Activated CD8-positive, alpha-beta T cell treated with anti-CD3 and anti-CD28 coated beads for 36 hours (primary cell): ENCODE data around the gene SYNDIG1L. TPM values are rescaled to one million over a fixed set of nuclear protein-coding genes. Genes with fewer than 3 reads are reported as not detected.
"Not testable (repeated sequence)": the region's sequence is repeated elsewhere in the genome, so short reads cannot be mapped to it uniquely, and the experiment has no call there.

Source experiments
- ATAC-seq: fragments of 200-7000 bp; cut with Tn5 transposase; one replicate; pipeline ENCODE4 v1.10.0; 2021; ENCODE audit warnings: mild to moderate bottlenecking, moderate library complexity
- CTCF ChIA-PET: fragments of 350-600 bp; sonication (Branson Sonifier 250); formaldehyde crosslinking; loops from one replicate; lab custom pipeline; 2021; ENCODE audit warnings: antibody characterized with exemption; lab: Charles Lee
- POLR2A ChIA-PET: fragments of 350-600 bp; sonication (Branson Sonifier 250); formaldehyde crosslinking; loops from one replicate; lab custom pipeline; 2021; ENCODE audit warnings: antibody characterized with exemption; lab: Charles Lee
- DNase-seq: peaks from one replicate; pipeline ENCODE4 v3.0.0-alpha.2; 2020
- H3K27ac Mint-ChIP-seq: one replicate; pipeline ENCODE4 v1.8.0; 2021; ENCODE audit warnings: mild to moderate bottlenecking, mixed read lengths
- H3K27me3 Mint-ChIP-seq: one replicate; pipeline ENCODE4 v1.8.0; 2021; ENCODE audit warnings: mixed read lengths
- H3K36me3 Mint-ChIP-seq: one replicate; pipeline ENCODE4 v1.8.0; 2021; ENCODE audit warnings: low read depth, mixed read lengths
- H3K4me1 Mint-ChIP-seq: one replicate; pipeline ENCODE4 v1.8.0; 2021; ENCODE audit warnings: low read depth, mixed read lengths
- H3K4me3 Mint-ChIP-seq: one replicate; pipeline ENCODE4 v1.8.0; 2021; ENCODE audit warnings: mild to moderate bottlenecking, moderate library complexity, mixed read lengths
- H3K9me3 Mint-ChIP-seq: one replicate; pipeline ENCODE4 v1.8.0; 2021; ENCODE audit warnings: mixed read lengths
- intact Hi-C: fragments of 100-400 bp; cut with micrococcal nuclease; formaldehyde crosslinking; loops from one replicate; pipeline ENCODE4 v1.10.0; 2022
- total RNA-seq, 2 experiments: library from RNA; stranded (reverse); gene quantifications; one replicate each; pipeline ENCODE4 v1.2.3, GENCODE V29; 2021
- TF ChIP-seq, protein P1 (sequence below): fragments of 200-600 bp; IDR thresholded peaks from one replicate; pipeline ENCODE4 v1.8.0; 2022; ENCODE audit warnings: antibody characterized with exemption, mild to moderate bottlenecking

The SYNDIG1L gene
- total RNA-seq, 2 experiments from 2014 or later: not detected

DNA sequence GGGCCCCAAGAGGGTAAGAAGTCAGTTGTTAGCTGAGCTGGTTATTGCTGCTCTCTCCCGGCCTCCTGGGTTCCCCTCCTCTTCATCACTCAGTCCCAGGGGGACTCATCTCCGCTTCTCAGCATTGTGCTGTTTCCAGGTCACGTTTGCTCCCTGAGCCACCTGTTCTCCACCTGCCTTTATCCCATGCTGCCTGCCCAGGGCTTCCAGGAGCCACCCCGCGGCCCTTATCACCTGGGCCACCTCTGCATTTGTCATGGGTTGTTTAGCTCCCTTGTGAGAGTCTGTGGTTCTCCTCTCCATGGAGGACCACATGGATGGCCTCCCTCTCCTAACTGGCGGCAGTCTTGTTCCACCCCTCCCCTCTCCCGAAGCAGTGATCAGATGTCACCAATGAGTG, 36.0 kb downstream of the SYNDIG1L start:
- CTCF ChIA-PET: no interaction called here
- H3K4me1 Mint-ChIP-seq: no peaks in the 10 kb centered on the region
- no peak for ATAC-seq
- intact Hi-C loops: no loop called here
- H3K27me3 Mint-ChIP-seq: no peaks in the 10 kb centered on the region
- H3K9me3 Mint-ChIP-seq: no peaks in the 10 kb centered on the region
- H3K4me3 Mint-ChIP-seq: no peak overlapping the region
- POLR2A ChIA-PET: no interaction called here
- no peak for DNase-seq
- no peaks in the 10 kb centered on the region for H3K36me3 Mint-ChIP-seq
- TF ChIP-seq, protein P1, sequence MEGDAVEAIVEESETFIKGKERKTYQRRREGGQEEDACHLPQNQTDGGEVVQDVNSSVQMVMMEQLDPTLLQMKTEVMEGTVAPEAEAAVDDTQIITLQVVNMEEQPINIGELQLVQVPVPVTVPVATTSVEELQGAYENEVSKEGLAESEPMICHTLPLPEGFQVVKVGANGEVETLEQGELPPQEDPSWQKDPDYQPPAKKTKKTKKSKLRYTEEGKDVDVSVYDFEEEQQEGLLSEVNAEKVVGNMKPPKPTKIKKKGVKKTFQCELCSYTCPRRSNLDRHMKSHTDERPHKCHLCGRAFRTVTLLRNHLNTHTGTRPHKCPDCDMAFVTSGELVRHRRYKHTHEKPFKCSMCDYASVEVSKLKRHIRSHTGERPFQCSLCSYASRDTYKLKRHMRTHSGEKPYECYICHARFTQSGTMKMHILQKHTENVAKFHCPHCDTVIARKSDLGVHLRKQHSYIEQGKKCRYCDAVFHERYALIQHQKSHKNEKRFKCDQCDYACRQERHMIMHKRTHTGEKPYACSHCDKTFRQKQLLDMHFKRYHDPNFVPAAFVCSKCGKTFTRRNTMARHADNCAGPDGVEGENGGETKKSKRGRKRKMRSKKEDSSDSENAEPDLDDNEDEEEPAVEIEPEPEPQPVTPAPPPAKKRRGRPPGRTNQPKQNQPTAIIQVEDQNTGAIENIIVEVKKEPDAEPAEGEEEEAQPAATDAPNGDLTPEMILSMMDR: no peak
- no peak overlapping the region for H3K27ac Mint-ChIP-seq

DNA sequence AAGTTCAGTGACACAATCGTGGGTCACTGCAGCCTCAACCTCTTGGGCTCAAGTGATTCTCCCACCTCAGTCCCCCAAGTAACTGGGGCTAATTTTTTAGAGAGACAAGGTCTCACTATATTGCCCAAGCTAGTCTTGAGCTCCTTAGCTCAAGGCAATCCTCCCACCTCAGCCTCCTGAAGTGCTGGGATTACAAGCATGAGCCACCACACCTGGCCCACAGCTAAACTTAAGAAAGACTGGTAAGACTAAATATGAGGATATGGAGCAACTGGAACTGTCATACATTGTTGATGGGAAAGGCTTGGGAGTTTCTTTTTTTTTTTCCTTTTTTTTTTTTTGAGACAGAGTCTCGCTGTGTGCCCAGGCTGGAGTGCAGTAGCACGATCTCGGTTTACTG, 43.8 kb downstream of the SYNDIG1L start:
- H3K4me1 Mint-ChIP-seq: no peaks in the 10 kb centered on the region
- no peak overlapping the region for H3K4me3 Mint-ChIP-seq
- H3K9me3 Mint-ChIP-seq: no peaks in the 10 kb centered on the region
- ATAC-seq (no peak), DNase-seq (no peak)
- TF ChIP-seq, protein P1: no peak
- ChIA-PET CTCF (no interaction called here), POLR2A (no interaction called here)
- no peaks in the 10 kb centered on the region for H3K36me3 Mint-ChIP-seq
- intact Hi-C loops: no loop called here
- H3K27ac Mint-ChIP-seq: no peak overlapping the region
- H3K27me3 Mint-ChIP-seq: peaks cover 4% of the 10 kb centered on the region

DNA sequence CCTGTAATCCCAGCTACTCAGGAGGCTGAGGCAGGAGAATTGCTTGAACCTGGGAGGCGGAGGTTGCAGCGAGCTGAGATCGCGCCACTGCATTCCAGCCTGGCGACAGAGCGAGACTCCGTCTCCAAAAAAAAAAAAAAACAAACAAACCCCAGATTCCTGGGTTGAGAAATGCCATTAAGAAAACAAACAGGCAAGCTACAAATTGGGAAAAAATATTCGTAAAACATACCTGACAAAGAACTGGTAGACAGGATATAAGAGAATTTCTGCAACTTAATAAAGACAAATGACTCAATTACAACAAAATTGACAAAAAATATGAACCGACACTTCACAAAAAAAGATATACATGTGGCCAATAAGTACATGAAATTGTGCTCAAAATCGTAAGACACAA, 44.4 kb downstream of the SYNDIG1L start:
- H3K27ac Mint-ChIP-seq, POLR2A ChIA-PET, H3K4me1 Mint-ChIP-seq, intact Hi-C loops, H3K36me3 Mint-ChIP-seq, H3K9me3 Mint-ChIP-seq, ATAC-seq, H3K4me3 Mint-ChIP-seq, DNase-seq, H3K27me3 Mint-ChIP-seq, CTCF ChIA-PET: not testable (repeated sequence)

DNA sequence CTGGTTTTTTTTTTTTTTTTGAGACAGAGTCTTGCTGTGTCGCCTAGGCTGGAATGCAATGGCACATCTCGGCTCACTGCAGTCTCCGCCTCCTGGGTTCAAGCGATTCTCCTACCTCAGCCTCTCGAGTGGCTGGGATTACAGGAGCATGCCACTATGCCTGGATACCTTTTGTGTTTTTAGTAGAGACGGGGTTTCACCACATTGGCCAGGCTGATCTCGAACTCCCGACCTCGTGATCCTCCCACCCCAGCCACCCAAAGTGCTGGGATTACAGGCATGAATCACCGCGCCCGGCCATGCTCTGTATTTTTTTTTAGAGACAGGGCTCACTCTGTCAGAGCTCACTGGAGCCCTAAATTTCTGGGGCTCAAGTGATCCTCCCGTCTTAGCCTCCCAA, 45.2 kb downstream of the SYNDIG1L start:
- Mint-ChIP-seq H3K9me3 (no peaks in the 10 kb centered on the region), H3K4me3 (no peak overlapping the region), H3K36me3 (no peaks in the 10 kb centered on the region), H3K27me3 (peaks cover 4% of the 10 kb centered on the region), H3K4me1 (no peaks in the 10 kb centered on the region), H3K27ac (no peak overlapping the region)
- TF ChIP-seq, protein P1: no peak
- ChIA-PET CTCF (no interaction called here), POLR2A (no interaction called here)
- no peak for ATAC-seq
- no peak for DNase-seq
- intact Hi-C loops: no loop called here

DNA sequence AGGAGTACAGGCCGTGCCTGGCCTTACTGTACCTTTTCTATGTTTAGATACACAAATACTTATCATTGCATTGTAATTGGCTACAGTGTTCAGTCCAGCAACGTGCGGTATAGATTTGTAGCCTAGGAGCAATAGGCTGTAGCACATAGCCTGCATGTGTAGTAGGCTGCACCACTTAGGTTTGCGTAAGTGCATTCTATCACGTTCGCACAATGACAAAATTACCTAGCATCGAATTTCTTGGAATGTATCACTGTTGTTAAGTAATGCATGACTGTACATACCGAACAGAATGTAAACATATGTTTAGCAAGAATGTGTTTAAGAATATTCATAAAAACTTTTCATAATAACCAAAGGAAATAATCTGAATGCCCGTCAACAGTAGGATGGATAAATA, 45.8 kb downstream of the SYNDIG1L start:
- TF ChIP-seq, protein P1: no peak
- DNase-seq (no peak), ATAC-seq (no peak)
- ChIA-PET POLR2A (no interaction called here), CTCF (no interaction called here)
- no peaks in the 10 kb centered on the region for H3K36me3 Mint-ChIP-seq
- no peak overlapping the region for H3K27ac Mint-ChIP-seq
- H3K9me3 Mint-ChIP-seq: no peaks in the 10 kb centered on the region
- H3K4me1 Mint-ChIP-seq: no peaks in the 10 kb centered on the region
- intact Hi-C loops: no loop called here
- H3K4me3 Mint-ChIP-seq: no peak overlapping the region
- H3K27me3 Mint-ChIP-seq: peaks cover 4% of the 10 kb centered on the region
